ENCODE measurements around the gene MCTP1.

DNA sequence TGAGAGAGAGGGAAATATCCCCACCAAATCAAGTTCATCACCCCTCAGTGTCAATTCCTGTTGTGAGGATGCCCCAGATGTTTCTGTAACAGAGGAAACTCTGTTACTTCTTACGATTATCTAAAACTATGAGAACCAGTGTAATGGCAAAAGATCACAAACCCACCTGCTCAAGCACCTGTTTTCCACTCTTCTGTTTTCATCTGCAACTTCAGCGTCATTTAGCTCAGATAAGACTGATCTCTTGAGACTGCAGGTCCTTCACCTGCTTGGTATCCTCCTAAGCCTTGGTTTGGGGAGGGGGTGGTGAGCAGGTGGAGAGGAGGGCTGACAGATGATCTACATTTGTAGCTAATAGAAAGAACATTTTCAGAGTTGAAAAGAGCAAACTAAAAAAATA is 437.2 kb downstream of the MCTP1 start:
- TF ChIP-seq, protein P1, sequence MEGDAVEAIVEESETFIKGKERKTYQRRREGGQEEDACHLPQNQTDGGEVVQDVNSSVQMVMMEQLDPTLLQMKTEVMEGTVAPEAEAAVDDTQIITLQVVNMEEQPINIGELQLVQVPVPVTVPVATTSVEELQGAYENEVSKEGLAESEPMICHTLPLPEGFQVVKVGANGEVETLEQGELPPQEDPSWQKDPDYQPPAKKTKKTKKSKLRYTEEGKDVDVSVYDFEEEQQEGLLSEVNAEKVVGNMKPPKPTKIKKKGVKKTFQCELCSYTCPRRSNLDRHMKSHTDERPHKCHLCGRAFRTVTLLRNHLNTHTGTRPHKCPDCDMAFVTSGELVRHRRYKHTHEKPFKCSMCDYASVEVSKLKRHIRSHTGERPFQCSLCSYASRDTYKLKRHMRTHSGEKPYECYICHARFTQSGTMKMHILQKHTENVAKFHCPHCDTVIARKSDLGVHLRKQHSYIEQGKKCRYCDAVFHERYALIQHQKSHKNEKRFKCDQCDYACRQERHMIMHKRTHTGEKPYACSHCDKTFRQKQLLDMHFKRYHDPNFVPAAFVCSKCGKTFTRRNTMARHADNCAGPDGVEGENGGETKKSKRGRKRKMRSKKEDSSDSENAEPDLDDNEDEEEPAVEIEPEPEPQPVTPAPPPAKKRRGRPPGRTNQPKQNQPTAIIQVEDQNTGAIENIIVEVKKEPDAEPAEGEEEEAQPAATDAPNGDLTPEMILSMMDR (conservative IDR thresholded peaks at IDR 0.05 in 1 of 2, IDR thresholded peaks at IDR 0.05 in 1 of 2; ENCODE audit: extremely low read depth in 1 of 2, insufficient read depth in 1 of 2, low read depth in 1 of 2, low read length in 2 of 2), result no peak
- no peak for TF ChIP-seq EZH2 (IDR thresholded peaks at IDR 0.05; ENCODE audit: borderline replicate concordance, low read length)

All from mammary epithelial cell (primary cell).